Lower leg skin (tissue), 3 donors: ENCODE data around the gene RHBG.

Source experiments
- CTCF ChIP-seq, 3 donors: fragments of 450-650 bp; IDR thresholded peaks; one replicate each; pipeline ENCODE4 v1.5.1; 2016; ENCODE audit warnings: antibody characterized with exemption in 3 of 3, mild to moderate bottlenecking in 3 of 3, moderate library complexity in 2 of 3
- POLR2A ChIP-seq, 2 donors: fragments of 450-650 bp; IDR thresholded peaks; one replicate each; pipeline ENCODE4 v1.6.1; 2016 to 2017; ENCODE audit warnings: antibody characterized with exemption in 2 of 2, mild to moderate bottlenecking in 1 of 2, moderate library complexity in 1 of 2

DNA sequence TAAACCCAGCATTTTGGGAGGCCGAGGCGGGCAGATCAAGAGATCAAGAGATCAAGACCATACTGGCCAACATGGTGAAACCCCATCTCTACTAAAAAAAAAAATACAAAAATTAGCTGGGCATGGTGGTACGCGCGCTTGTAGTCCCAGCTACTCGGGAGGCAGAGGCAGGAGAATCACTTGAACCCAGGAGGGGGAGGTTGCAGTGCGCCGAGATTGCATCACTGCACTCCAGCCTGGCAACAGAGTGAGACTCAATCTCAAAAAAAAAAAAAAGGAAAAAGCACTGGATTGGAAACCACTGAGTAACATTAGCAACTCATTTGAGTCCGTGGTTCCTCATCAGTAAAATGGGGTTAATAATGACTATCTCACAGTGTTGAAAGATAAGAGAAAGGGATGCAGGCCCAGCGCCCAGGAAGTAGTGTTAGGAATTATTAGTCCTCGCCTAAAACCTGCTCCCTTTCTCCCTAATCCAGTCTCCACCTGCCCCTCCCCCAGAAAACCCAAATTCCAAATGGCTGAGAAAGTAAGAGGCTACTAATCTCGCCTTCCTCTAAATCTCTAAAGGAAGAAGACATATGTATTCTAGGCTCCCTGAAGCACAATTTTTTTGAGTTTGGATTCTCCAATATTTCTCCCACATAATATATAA, 49.5 kb downstream of the RHBG start:
- TF ChIP-seq CTCF (IDR thresholded peaks at IDR 0.05) (no peak), POLR2A (IDR thresholded peaks at IDR 0.05) (no peak)
